Astrocyte (in vitro differentiated cells and primary cell): ENCODE measurements around the gene AUTS2. TPM values are rescaled to one million over a fixed set of nuclear protein-coding genes. Genes with fewer than 3 reads are reported as not detected.

Experiments used
- DNase-seq: peaks from one replicate; pipeline ENCODE4 v3.0.0-alpha.2; 2010; ENCODE audit warnings: low read depth
- FAIRE-seq: peaks from 2 replicates; lab custom pipeline; 2011; peaks lifted over from hg19 to GRCh38; lab: Jason Lieb, UNC
- H2AFZ ChIP-seq: 2 replicates; pipeline ENCODE4 v1.6.0; 2012; ENCODE audit warnings: low read depth, low read length, inconsistent platforms
- H3K27ac ChIP-seq: 2 replicates; pipeline ENCODE4 v1.5.1; 2011; ENCODE audit warnings: low read depth, low read length, inconsistent platforms
- H3K27me3 ChIP-seq: 2 replicates; pipeline ENCODE4 v1.6.0; 2011; ENCODE audit warnings: low read length, inconsistent platforms; ENCODE audit not compliant: insufficient read depth
- H3K36me3 ChIP-seq: 2 replicates; pipeline ENCODE4 v1.5.1; 2011; ENCODE audit warnings: low read length, inconsistent platforms; ENCODE audit not compliant: insufficient read depth
- H3K4me1 ChIP-seq: 2 replicates; pipeline ENCODE4 v1.5.1; 2011; ENCODE audit warnings: low read length, inconsistent platforms; ENCODE audit not compliant: insufficient read depth
- H3K4me2 ChIP-seq: 2 replicates; pipeline ENCODE4 v1.6.0; 2012; ENCODE audit warnings: low read length, inconsistent platforms
- H3K4me3 ChIP-seq: 2 replicates; pipeline ENCODE4 v1.5.1; 2011; ENCODE audit warnings: low read depth, mild to moderate bottlenecking, low read length, inconsistent platforms; ENCODE audit not compliant: insufficient read depth
- H3K79me2 ChIP-seq: 2 replicates; pipeline ENCODE4 v1.6.0; 2012; ENCODE audit warnings: mild to moderate bottlenecking, low read length, inconsistent platforms; ENCODE audit not compliant: insufficient read depth
- H3K9ac ChIP-seq: 2 replicates; pipeline ENCODE4 v1.6.0; 2012; ENCODE audit warnings: mild to moderate bottlenecking, low read length, inconsistent platforms
- H3K9me3 ChIP-seq: 2 replicates; pipeline ENCODE4 v1.5.1; 2012; ENCODE audit warnings: low read depth, mild to moderate bottlenecking, low read length, inconsistent platforms; ENCODE audit not compliant: insufficient read depth
- H4K20me1 ChIP-seq: 2 replicates; pipeline ENCODE4 v1.6.0; 2012; ENCODE audit warnings: low read length, inconsistent platforms; ENCODE audit not compliant: insufficient read depth
- H3K27ac Mint-ChIP-seq: one replicate; pipeline ENCODE4 v1.8.0; 2021; ENCODE audit warnings: mild to moderate bottlenecking, mixed read lengths; ENCODE audit not compliant: unreplicated experiment
- H3K27me3 Mint-ChIP-seq: one replicate; pipeline ENCODE4 v1.8.0; 2021; ENCODE audit warnings: low read depth, mixed read lengths; ENCODE audit not compliant: unreplicated experiment
- H3K36me3 Mint-ChIP-seq: one replicate; pipeline ENCODE4 v1.8.0; 2021; ENCODE audit warnings: low read depth, mixed read lengths; ENCODE audit not compliant: unreplicated experiment
- H3K4me1 Mint-ChIP-seq: one replicate; pipeline ENCODE4 v1.8.0; 2021; ENCODE audit warnings: low read depth, mixed read lengths; ENCODE audit not compliant: unreplicated experiment
- H3K4me3 Mint-ChIP-seq: one replicate; pipeline ENCODE4 v1.8.0; 2021; ENCODE audit warnings: mild to moderate bottlenecking, moderate library complexity, mixed read lengths; ENCODE audit not compliant: unreplicated experiment
- H3K9me3 Mint-ChIP-seq: one replicate; pipeline ENCODE4 v1.8.0; 2021; ENCODE audit warnings: mild to moderate bottlenecking, mixed read lengths; ENCODE audit not compliant: unreplicated experiment
- CTCF ChIP-seq: IDR thresholded peaks from 2 replicates; pipeline ENCODE4 v1.5.1; 2011; ENCODE audit warnings: low read depth, mild to moderate bottlenecking, inconsistent platforms, low read length, moderate library complexity; ENCODE audit not compliant: insufficient read depth
- EZH2 ChIP-seq: IDR thresholded peaks from 2 replicates; pipeline ENCODE4 v1.6.1; 2012; ENCODE audit warnings: mild to moderate bottlenecking, low read length, inconsistent platforms; ENCODE audit not compliant: insufficient read depth
- total RNA-seq: library from RNA; stranded (reverse); gene quantifications from 2 replicates; pipeline ENCODE4 v1.2.1, GENCODE V29; 2021

The AUTS2 gene
- total RNA-seq, 1 donor from 2014 or later: 73.2 TPM

GRCh38 chr7:70763961-70764691 lies 1165.9 kb downstream of the AUTS2 start:
- no peak for FAIRE-seq
- Histone ChIP-seq H3K9ac (no peak overlapping the region), H4K20me1 (peaks cover 53% of the 10 kb centered on the region), H3K27ac (no peak overlapping the region), H3K36me3 (peaks cover 3% of the 10 kb centered on the region), H3K27me3 (no peaks in the 10 kb centered on the region), H3K4me1 (no peaks in the 10 kb centered on the region), H3K4me3 (no peak overlapping the region), H3K9me3 (no peaks in the 10 kb centered on the region), H3K4me2 (peak overlapping the region; percentile 17), H2AFZ (no peak overlapping the region), H3K79me2 (peaks cover 36% of the 10 kb centered on the region)
- Mint-ChIP-seq H3K36me3 (peaks cover 30% of the 10 kb centered on the region), H3K4me3 (peak overlapping the region; percentile 8), H3K4me1 (peaks cover 13% of the 10 kb centered on the region), H3K9me3 (no peaks in the 10 kb centered on the region), H3K27ac (no peak overlapping the region), H3K27me3 (no peaks in the 10 kb centered on the region)
- TF ChIP-seq CTCF: no peak
- no peak for DNase-seq

- peaks cover 10% of the 10 kb centered on the region for H3K4me1 Mint-ChIP-seq
- no peak for DNase-seq
- no peaks in the 10 kb centered on the region for H3K27me3 ChIP-seq
- peaks cover 3% of the 10 kb centered on the region for H3K36me3 ChIP-seq
- H3K27me3 Mint-ChIP-seq: no peaks in the 10 kb centered on the region
- H3K9me3 Mint-ChIP-seq: no peaks in the 10 kb centered on the region
- no peak overlapping the region for H3K27ac ChIP-seq
- H3K79me2 ChIP-seq: peaks cover 30% of the 10 kb centered on the region
- H3K4me1 ChIP-seq: no peaks in the 10 kb centered on the region
- no peak for FAIRE-seq
- no peak overlapping the region for H2AFZ ChIP-seq
- H3K4me3 ChIP-seq: no peak overlapping the region
- H3K27ac Mint-ChIP-seq: no peak overlapping the region
- H4K20me1 ChIP-seq: peaks cover 46% of the 10 kb centered on the region
- H3K4me3 Mint-ChIP-seq: no peak overlapping the region
- H3K36me3 Mint-ChIP-seq: peaks cover 26% of the 10 kb centered on the region
- H3K9me3 ChIP-seq: no peaks in the 10 kb centered on the region
- no peak overlapping the region for H3K4me2 ChIP-seq
- TF ChIP-seq EZH2 (no peak), CTCF (no peak)
- no peak overlapping the region for H3K9ac ChIP-seq
Measured at GRCh38 chr7:70764701-70765208, 1166.5 kb downstream of the AUTS2 start.

- no peak overlapping the region for H3K4me3 Mint-ChIP-seq
- H3K27ac ChIP-seq: no peak overlapping the region
- H4K20me1 ChIP-seq: peaks cover 41% of the 10 kb centered on the region
- peaks cover 10% of the 10 kb centered on the region for H3K4me1 Mint-ChIP-seq
- H3K4me1 ChIP-seq: no peaks in the 10 kb centered on the region
- peaks cover 24% of the 10 kb centered on the region for H3K79me2 ChIP-seq
- H3K9me3 Mint-ChIP-seq: no peaks in the 10 kb centered on the region
- no peak overlapping the region for H3K4me2 ChIP-seq
- no peak overlapping the region for H3K9ac ChIP-seq
- FAIRE-seq (no peak), DNase-seq (no peak)
- peaks cover 26% of the 10 kb centered on the region for H3K36me3 Mint-ChIP-seq
- no peaks in the 10 kb centered on the region for H3K9me3 ChIP-seq
- H3K27me3 Mint-ChIP-seq: no peaks in the 10 kb centered on the region
- no peak for TF ChIP-seq EZH2
- TF ChIP-seq CTCF: no peak
- no peak overlapping the region for H3K27ac Mint-ChIP-seq
- H3K36me3 ChIP-seq: peaks cover 3% of the 10 kb centered on the region
- H3K27me3 ChIP-seq: no peaks in the 10 kb centered on the region
- no peak overlapping the region for H3K4me3 ChIP-seq
- H2AFZ ChIP-seq: no peak overlapping the region
Measured at GRCh38 chr7:70765651-70766050, 1167.4 kb downstream of the AUTS2 start.
